MM.1S (cell line): Measurements from ENCODE around the gene EPHA10.

Experiments used
- EZH2 ChIP-seq: fragments of 300-600 bp; sonication (generic); optimal IDR thresholded peaks from 2 replicates; pipeline ENCODE3; 2017; ENCODE audit warnings: low read depth, mild to moderate bottlenecking, antibody characterized with exemption, low read length, mixed read lengths
- EZH2phosphoT487 ChIP-seq: fragments of 300-600 bp; sonication (generic); IDR thresholded peaks from 2 replicates; pipeline ENCODE4 v1.6.1; 2018; ENCODE audit warnings: antibody characterized with exemption, low read length
- TF ChIP-seq, protein P1 (sequence below): fragments of 300-600 bp; sonication (generic); IDR thresholded peaks from 2 replicates; pipeline ENCODE4 v1.5.1; 2016; ENCODE audit warnings: antibody characterized with exemption, low read length, mixed read lengths

- TF ChIP-seq, protein P1, sequence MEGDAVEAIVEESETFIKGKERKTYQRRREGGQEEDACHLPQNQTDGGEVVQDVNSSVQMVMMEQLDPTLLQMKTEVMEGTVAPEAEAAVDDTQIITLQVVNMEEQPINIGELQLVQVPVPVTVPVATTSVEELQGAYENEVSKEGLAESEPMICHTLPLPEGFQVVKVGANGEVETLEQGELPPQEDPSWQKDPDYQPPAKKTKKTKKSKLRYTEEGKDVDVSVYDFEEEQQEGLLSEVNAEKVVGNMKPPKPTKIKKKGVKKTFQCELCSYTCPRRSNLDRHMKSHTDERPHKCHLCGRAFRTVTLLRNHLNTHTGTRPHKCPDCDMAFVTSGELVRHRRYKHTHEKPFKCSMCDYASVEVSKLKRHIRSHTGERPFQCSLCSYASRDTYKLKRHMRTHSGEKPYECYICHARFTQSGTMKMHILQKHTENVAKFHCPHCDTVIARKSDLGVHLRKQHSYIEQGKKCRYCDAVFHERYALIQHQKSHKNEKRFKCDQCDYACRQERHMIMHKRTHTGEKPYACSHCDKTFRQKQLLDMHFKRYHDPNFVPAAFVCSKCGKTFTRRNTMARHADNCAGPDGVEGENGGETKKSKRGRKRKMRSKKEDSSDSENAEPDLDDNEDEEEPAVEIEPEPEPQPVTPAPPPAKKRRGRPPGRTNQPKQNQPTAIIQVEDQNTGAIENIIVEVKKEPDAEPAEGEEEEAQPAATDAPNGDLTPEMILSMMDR = no peak
- TF ChIP-seq EZH2 (no peak), EZH2phosphoT487 (no peak)
Measured at GRCh38 chr1:37759451-37759850, 5.5 kb downstream of the EPHA10 start.
